ENCODE results near the gene NOP10. TPM values are rescaled to one million over a fixed set of nuclear protein-coding genes. Genes with fewer than 3 reads are reported as not detected.
A peak's percentile ranks its signal among the peaks of the same experiment; 100 is the strongest.

The NOP10 gene
- total and polyA plus RNA-seq, 2 of the 13 experiments (the other 11 are each of a cell fraction or from before 2014, with no cell fraction given): 239 to 369 TPM

- peak; percentile 78 for DNase-seq (ENCODE audit: low spot score)
- TF ChIP-seq ZNF788 (CRISPR knock-in tag; IDR thresholded peaks at IDR 0.05; ENCODE audit: borderline replicate concordance) (peak; percentile 57; the same call in 1 of the 2 replicates), HOXD1 (CRISPR knock-in tag; IDR thresholded peaks at IDR 0.05) (0 out of 2 replicates have a peak, but pooled peaks have one; percentile 33), ZNF180 (CRISPR knock-in tag; IDR thresholded peaks at IDR 0.05; ENCODE audit: borderline replicate concordance, low read depth) (0 out of 2 replicates have a peak, but pooled peaks have one; percentile 21), MAZ (IDR thresholded peaks at IDR 0.05; ENCODE audit: borderline replicate concordance, low read depth, low read length) (peak; percentile 12; the same call in 1 of the 2 replicates), MAZ (CRISPR knock-in tag; IDR thresholded peaks at IDR 0.05; ENCODE audit: low read depth) (peak; percentile 90), ZFY (CRISPR knock-in tag; IDR thresholded peaks at IDR 0.05) (peak; percentile 78), KDM2A (CRISPR knock-in tag; IDR thresholded peaks at IDR 0.05; ENCODE audit: borderline replicate concordance, low read depth) (peak; percentile 85), FOXA1 (IDR thresholded peaks at IDR 0.05) (no peak), FOXA1 (CRISPR knock-in tag; IDR thresholded peaks at IDR 0.05) (peak; percentile 80), IRF2 (CRISPR knock-in tag; IDR thresholded peaks at IDR 0.05) (peak; percentile 42; the same call in 1 of the 2 replicates), NBN (conservative IDR thresholded peaks at IDR 0.05) (no peak), REL (CRISPR knock-in tag; conservative IDR thresholded peaks at IDR 0.05) (no peak), SP140L (CRISPR knock-in tag; IDR thresholded peaks at IDR 0.05; ENCODE audit: borderline replicate concordance) (no peak), ATF7-NPFF (CRISPR knock-in tag; IDR thresholded peaks at IDR 0.05; ENCODE audit: low read depth) (peak; percentile 61; the same call in 1 of the 2 replicates), FOXK2 (IDR thresholded peaks at IDR 0.05) (peak; percentile 64), PHF20 (CRISPR knock-in tag; IDR thresholded peaks at IDR 0.05) (peak; percentile 47; the same call in 1 of the 2 replicates), FOXA3 (CRISPR knock-in tag; IDR thresholded peaks at IDR 0.05) (peak; percentile 68), ELF3 (CRISPR knock-in tag; IDR thresholded peaks at IDR 0.05) (peak; percentile 27; the same call in 1 of the 2 replicates), HNF1A (IDR thresholded peaks at IDR 0.05; ENCODE audit: low read depth) (no peak), HNF1A (CRISPR knock-in tag; IDR thresholded peaks at IDR 0.05; ENCODE audit: borderline replicate concordance) (0 out of 2 replicates have a peak, but pooled peaks have one; percentile 22)
Observed at GRCh38 chr15:34337557-34338306, 5.2 kb downstream of the NOP10 start, which contains the start of gene SLC12A6. TSS of gene SLC12A6 (minus strand) at chr15:34337781. CDS start at chr15:34336680, 1,101 bp downstream.

More at GRCh38 chr15:34337557-34338306, 5.2 kb downstream of the NOP10 start, which contains the start of gene SLC12A6:
- Histone ChIP-seq H3K9me3 (ENCODE audit: low read length) (no peaks in the 10 kb centered on the region), H3K9ac (ENCODE audit: insufficient read depth, low read depth, low read length) (peak within 1 kb of the TSS; percentile 81), H4K20me1 (ENCODE audit: insufficient read depth, low read length) (no peaks in the 10 kb centered on the region), H3K4me1 (ENCODE audit: insufficient read depth, low read length) (peaks cover 48% of the 10 kb centered on the region), H3K36me3 (replicated peaks in 1 of 2; ENCODE audit: control insufficient read depth in 1 of 2, insufficient read depth in 2 of 2, low read length in 2 of 2) (peaks cover 0 to 3% of the 10 kb centered on the region in 2 experiments; a peak in 1 of 5 replicates), H3K79me2 (ENCODE audit: insufficient read depth, low read length) (peaks cover 16% of the 10 kb centered on the region), H3K4me3 (replicated peaks in 1 of 3; ENCODE audit: insufficient read depth in 1 of 3, low read depth in 2 of 3, low read length in 3 of 3) (peak within 1 kb of the TSS; percentile 83 to 97 (median 83)), H3K4me2 (ENCODE audit: low read depth, low read length) (peak within 1 kb of the TSS; percentile 93), H3K27ac (ENCODE audit: extremely low read length, insufficient read depth, low read length) (peak within 1 kb of the TSS; percentile 78), H2AFZ (ENCODE audit: low read length) (no peak within 1 kb of the TSS), H3K27me3 (ENCODE audit: control insufficient read depth in 1 of 2, insufficient read depth in 2 of 2, low read length in 2 of 2) (no peaks in the 10 kb centered on the region; a peak in 1 of 5 replicates)
- no peak for FAIRE-seq
- ATAC-seq: peak; percentile 95
- intact Hi-C loops (cut with micrococcal nuclease; ENCODE audit: unreplicated experiment) (loop anchor here (2.0 kb wide), 1 partner anchor 97 kb away; no protein-coding TSS in a partner anchor), in situ Hi-C loops (cut with HindIII; ENCODE audit: extremely low pct_ligation_motif_present, low pct_unique_long_range_greater_than_20kb) (no loop called here)
- WGBS (ENCODE audit: low lambda C conversion rate): under 1% methylated on average over 36 of the region's 78 CpGs
- no TSS peak for BruUV-seq (replicated peaks)
- ChIA-PET POLR2A (interaction anchor here (0.9 to 1.9 kb wide), 7 partner anchors 10 to 632 kb away, joined by 3 to 16 read pairs (median 5); partner anchors contain the start of genes AQR, GOLGA8B and KATNBL1), CTCF (ENCODE audit: low intra/inter-chr PET ratio, low total read pairs) (no interaction called here)
